OCI-LY7 (cell line): Measurements from ENCODE around the gene ILKAP.

Experiments used
- CTCF ChIP-seq: fragments of 200-600 bp; sonication (generic); conservative IDR thresholded peaks from 2 replicates; pipeline ENCODE4 v1.5.1; 2014; ENCODE audit warnings: mild to moderate bottlenecking, antibody characterized with exemption, low read length, moderate library complexity, mixed read lengths
- EZH2phosphoT487 ChIP-seq: fragments of 200-600 bp; sonication (generic); IDR thresholded peaks from 2 replicates; pipeline ENCODE4 v1.6.1; 2018; ENCODE audit warnings: low read depth, borderline replicate concordance, mild to moderate bottlenecking, mixed run types, antibody characterized with exemption, low read length, moderate library complexity, mixed read lengths

GRCh38 chr2:238250896-238251295 lies 47.4 kb upstream of the ILKAP start:
- TF ChIP-seq CTCF: no peak
- no peak for TF ChIP-seq EZH2phosphoT487
